Stimulated activated naive CD8-positive, alpha-beta T cell treated with anti-CD3 and anti-CD28 coated beads, Interleukin-15, Interleukin-2, amounts not matched to agents 100 ng/mL and 50 ng/mL, for 24 hours (primary cell): Measurements from ENCODE around the gene PALLD.

ENCODE experiments used
- H3K27ac Mint-ChIP-seq: one replicate; pipeline ENCODE4 v1.8.0; 2021; ENCODE audit warnings: mild to moderate bottlenecking, mixed read lengths
- H3K27me3 Mint-ChIP-seq: one replicate; pipeline ENCODE4 v1.8.0; 2021; ENCODE audit warnings: mixed read lengths
- H3K36me3 Mint-ChIP-seq: one replicate; pipeline ENCODE4 v1.8.0; 2021; ENCODE audit warnings: low read depth, mixed read lengths
- H3K4me1 Mint-ChIP-seq: one replicate; pipeline ENCODE4 v1.8.0; 2021; ENCODE audit warnings: low read depth, mixed read lengths
- H3K4me3 Mint-ChIP-seq: one replicate; pipeline ENCODE4 v1.8.0; 2021; ENCODE audit warnings: mild to moderate bottlenecking, mixed read lengths
- H3K9me3 Mint-ChIP-seq: one replicate; pipeline ENCODE4 v1.8.0; 2021; ENCODE audit warnings: mixed read lengths

The PALLD gene

GRCh38 chr4:168654104-168654847, 157.4 kb downstream of the PALLD start:
- H3K27me3 Mint-ChIP-seq, result peaks cover 24% of the 10 kb centered on the region
- no peak overlapping the region for H3K4me3 Mint-ChIP-seq
- no peaks in the 10 kb centered on the region for H3K36me3 Mint-ChIP-seq
- H3K27ac Mint-ChIP-seq, result no peak overlapping the region
- H3K9me3 Mint-ChIP-seq, result no peaks in the 10 kb centered on the region
- no peaks in the 10 kb centered on the region for H3K4me1 Mint-ChIP-seq

GRCh38 chr4:168654848-168655174, 158.0 kb downstream of the PALLD start:
- Mint-ChIP-seq H3K9me3 (no peaks in the 10 kb centered on the region), H3K27ac (no peak overlapping the region), H3K27me3 (peaks cover 24% of the 10 kb centered on the region), H3K36me3 (no peaks in the 10 kb centered on the region), H3K4me1 (no peaks in the 10 kb centered on the region), H3K4me3 (no peak overlapping the region)

- H3K27ac Mint-ChIP-seq, result no peak overlapping the region
- no peaks in the 10 kb centered on the region for H3K36me3 Mint-ChIP-seq
- peaks cover 23% of the 10 kb centered on the region for H3K27me3 Mint-ChIP-seq
- no peak overlapping the region for H3K4me3 Mint-ChIP-seq
- H3K4me1 Mint-ChIP-seq, result no peaks in the 10 kb centered on the region
- no peaks in the 10 kb centered on the region for H3K9me3 Mint-ChIP-seq
Observed at GRCh38 chr4:168655182-168655581, 158.3 kb downstream of the PALLD start.

GRCh38 chr4:168656055-168656660, 159.3 kb downstream of the PALLD start:
- Mint-ChIP-seq H3K4me1 (no peaks in the 10 kb centered on the region), H3K36me3 (no peaks in the 10 kb centered on the region), H3K27me3 (peaks cover 14% of the 10 kb centered on the region), H3K27ac (no peak overlapping the region), H3K4me3 (no peak overlapping the region), H3K9me3 (no peaks in the 10 kb centered on the region)

- no peaks in the 10 kb centered on the region for H3K9me3 Mint-ChIP-seq
- no peak overlapping the region for H3K4me3 Mint-ChIP-seq
- no peaks in the 10 kb centered on the region for H3K4me1 Mint-ChIP-seq
- H3K36me3 Mint-ChIP-seq, result no peaks in the 10 kb centered on the region
- H3K27me3 Mint-ChIP-seq, result peaks cover 9% of the 10 kb centered on the region
- H3K27ac Mint-ChIP-seq, result no peak overlapping the region
Observed at GRCh38 chr4:168656946-168657473, 160.2 kb downstream of the PALLD start.

- Mint-ChIP-seq H3K9me3 (no peaks in the 10 kb centered on the region), H3K4me3 (no peak overlapping the region), H3K36me3 (no peaks in the 10 kb centered on the region), H3K27me3 (peaks cover 9% of the 10 kb centered on the region), H3K4me1 (no peaks in the 10 kb centered on the region), H3K27ac (no peak overlapping the region)
Observed at GRCh38 chr4:168658751-168659150, 161.9 kb downstream of the PALLD start.

GRCh38 chr4:168659741-168660465, 163.1 kb downstream of the PALLD start:
- Mint-ChIP-seq H3K27me3 (peaks cover 9% of the 10 kb centered on the region), H3K27ac (no peak overlapping the region), H3K4me3 (no peak overlapping the region), H3K36me3 (no peaks in the 10 kb centered on the region), H3K9me3 (no peaks in the 10 kb centered on the region), H3K4me1 (no peaks in the 10 kb centered on the region)

- H3K9me3 Mint-ChIP-seq, result no peaks in the 10 kb centered on the region
Observed at GRCh38 chr4:168662297-168662984, 165.6 kb downstream of the PALLD start.

GRCh38 chr4:168664242-168664891, 167.5 kb downstream of the PALLD start:
- Mint-ChIP-seq H3K4me3 (no peak overlapping the region), H3K27me3 (peaks cover 9% of the 10 kb centered on the region), H3K36me3 (no peaks in the 10 kb centered on the region), H3K27ac (no peak overlapping the region), H3K9me3 (no peaks in the 10 kb centered on the region), H3K4me1 (no peaks in the 10 kb centered on the region)

More at GRCh38 chr4:168662297-168662984, 165.6 kb downstream of the PALLD start:
- Mint-ChIP-seq H3K27me3 (peaks cover 7% of the 10 kb centered on the region), H3K27ac (no peak overlapping the region), H3K36me3 (no peaks in the 10 kb centered on the region), H3K4me1 (no peaks in the 10 kb centered on the region), H3K4me3 (no peak overlapping the region)

GRCh38 chr4:168666531-168666930, 169.7 kb downstream of the PALLD start:
- Mint-ChIP-seq H3K27me3 (peaks cover 9% of the 10 kb centered on the region), H3K27ac (no peak overlapping the region), H3K36me3 (no peaks in the 10 kb centered on the region), H3K4me1 (no peaks in the 10 kb centered on the region), H3K4me3 (no peak overlapping the region), H3K9me3 (no peaks in the 10 kb centered on the region)

- Mint-ChIP-seq H3K27me3 (peaks cover 9% of the 10 kb centered on the region), H3K36me3 (no peaks in the 10 kb centered on the region), H3K27ac (no peak overlapping the region)
Observed at GRCh38 chr4:168667376-168667775, 170.5 kb downstream of the PALLD start.

GRCh38 chr4:168667921-168668320, 171.1 kb downstream of the PALLD start:
- peaks cover 9% of the 10 kb centered on the region for H3K27me3 Mint-ChIP-seq
- H3K4me3 Mint-ChIP-seq, result no peak overlapping the region
- no peaks in the 10 kb centered on the region for H3K36me3 Mint-ChIP-seq
- no peaks in the 10 kb centered on the region for H3K9me3 Mint-ChIP-seq
- H3K27ac Mint-ChIP-seq, result no peak overlapping the region
- no peaks in the 10 kb centered on the region for H3K4me1 Mint-ChIP-seq

More at GRCh38 chr4:168667376-168667775, 170.5 kb downstream of the PALLD start:
- H3K4me3 Mint-ChIP-seq, result no peak overlapping the region
- no peaks in the 10 kb centered on the region for H3K9me3 Mint-ChIP-seq
- no peaks in the 10 kb centered on the region for H3K4me1 Mint-ChIP-seq

- Mint-ChIP-seq H3K27ac (no peak overlapping the region), H3K27me3 (peaks cover 3% of the 10 kb centered on the region)
Observed at GRCh38 chr4:168673476-168673875, 176.6 kb downstream of the PALLD start.

GRCh38 chr4:168674077-168674747, 177.4 kb downstream of the PALLD start:
- H3K27ac Mint-ChIP-seq, result no peak overlapping the region
- no peak overlapping the region for H3K4me3 Mint-ChIP-seq
- no peaks in the 10 kb centered on the region for H3K4me1 Mint-ChIP-seq
- no peaks in the 10 kb centered on the region for H3K9me3 Mint-ChIP-seq
- H3K36me3 Mint-ChIP-seq, result no peaks in the 10 kb centered on the region
- H3K27me3 Mint-ChIP-seq, result peaks cover 3% of the 10 kb centered on the region

More at GRCh38 chr4:168673476-168673875, 176.6 kb downstream of the PALLD start:
- H3K4me1 Mint-ChIP-seq, result no peaks in the 10 kb centered on the region
- H3K36me3 Mint-ChIP-seq, result no peaks in the 10 kb centered on the region
- H3K4me3 Mint-ChIP-seq, result no peak overlapping the region
- no peaks in the 10 kb centered on the region for H3K9me3 Mint-ChIP-seq
